B cell (primary cell): ENCODE data around the gene CAMTA1.

Experiments
- CTCF ChIP-seq: fragments of 200-600 bp; IDR thresholded peaks from one replicate; pipeline ENCODE4 v1.8.0; 2022; ENCODE audit warnings: antibody characterized with exemption, mild to moderate bottlenecking
- EZH2 ChIP-seq: IDR thresholded peaks from 2 replicates; pipeline ENCODE4 v1.6.1; 2012; ENCODE audit warnings: borderline replicate concordance, low read depth, mild to moderate bottlenecking, moderate library complexity, low read length; ENCODE audit not compliant: insufficient read depth, poor library complexity, severe bottlenecking

GRCh38 chr1:7150724-7151280 lies 365.5 kb downstream of the CAMTA1 start:
- TF ChIP-seq CTCF (no peak), EZH2 (no peak)
